GM12891 (cell line): Measurements from ENCODE around the gene MRPS12.

ENCODE experiments used
- POLR2A ChIP-seq: IDR thresholded peaks from 2 replicates; pipeline ENCODE4 v1.6.1; 2011; ENCODE audit warnings: low read depth, low read length, control low read depth
- POLR2AphosphoS5 ChIP-seq: IDR thresholded peaks from 2 replicates; pipeline ENCODE4 v1.6.1; 2011; ENCODE audit warnings: low read depth, low read length, control low read depth
- POU2F2 ChIP-seq: IDR thresholded peaks from 2 replicates; pipeline ENCODE4 v1.6.1; 2011; ENCODE audit warnings: low read depth, mild to moderate bottlenecking, control low read depth, low read length, moderate library complexity
- TAF1 ChIP-seq: IDR thresholded peaks from 2 replicates; pipeline ENCODE4 v1.6.1; 2011; ENCODE audit warnings: low read depth, low read length, control low read depth

DNA sequence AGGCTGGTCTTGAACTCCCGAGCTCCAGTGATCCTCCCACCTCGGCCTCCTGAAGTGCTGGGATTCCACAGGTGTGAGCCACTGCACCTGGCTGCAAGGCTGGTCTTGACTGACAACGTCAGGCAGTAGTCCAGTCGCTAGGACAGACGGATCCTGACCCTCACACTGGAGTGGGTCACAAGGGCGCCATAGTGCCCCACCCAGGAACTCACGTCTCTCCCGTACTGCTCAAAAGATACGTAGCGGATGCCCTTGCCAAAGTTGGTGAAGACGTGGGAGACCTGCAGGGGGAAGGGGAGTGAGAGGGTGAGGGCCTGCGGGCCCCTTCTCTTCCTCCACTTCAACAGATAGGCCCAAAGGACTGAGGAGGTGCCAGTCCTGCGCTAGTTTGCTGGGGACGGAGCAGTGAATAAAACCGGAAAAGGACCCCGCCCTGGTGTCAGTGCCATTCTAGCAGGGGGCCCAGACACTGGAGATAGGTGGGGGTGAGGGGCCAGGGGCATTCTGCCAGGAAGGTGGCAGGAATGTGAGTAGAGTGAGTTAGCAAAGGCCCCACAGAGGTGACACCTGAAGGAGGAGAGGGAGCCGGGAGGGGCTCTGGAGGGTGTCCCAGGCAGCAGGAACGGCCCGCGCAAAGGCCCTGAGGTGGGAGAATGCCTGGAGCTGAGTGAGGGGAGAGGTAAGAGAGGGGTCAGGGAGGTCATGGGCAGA, 11.9 kb downstream of the MRPS12 start:
- TF ChIP-seq POLR2A: no peak
- no peak for TF ChIP-seq POLR2AphosphoS5
- TF ChIP-seq TAF1: no peak
- no peak for TF ChIP-seq POU2F2
